DND-41 (cell line): ENCODE data around the gene HMGA1.
A peak's percentile ranks its signal among the peaks of the same experiment; 100 is the strongest.

Experiments used
- ATAC-seq: fragments of 200-7000 bp; cut with Tn5 transposase; 3 replicates; pipeline ENCODE4 v1.9.1; 2021; ENCODE audit warnings: low read depth; ENCODE audit not compliant: insufficient read depth
- DNase-seq: peaks from one replicate; pipeline ENCODE4 v3.0.0-alpha.2; 2020
- H2AFZ ChIP-seq: 2 replicates; pipeline ENCODE4 v1.6.0; 2012; ENCODE audit warnings: low read depth, low read length
- H3K27ac ChIP-seq: 2 replicates; pipeline ENCODE4 v1.5.1; 2012; ENCODE audit warnings: low read length, inconsistent platforms
- H3K27me3 ChIP-seq: fragments of 200-600 bp; sonication (generic); 2 replicates; pipeline ENCODE4 v1.6.0; 2012; ENCODE audit warnings: low read length, mild to moderate bottlenecking, inconsistent platforms; ENCODE audit not compliant: insufficient read depth, poor library complexity
- H3K36me3 ChIP-seq: 2 replicates; pipeline ENCODE4 v1.5.1; 2012; ENCODE audit warnings: low read length, inconsistent platforms; ENCODE audit not compliant: insufficient read depth
- H3K4me1 ChIP-seq: 2 replicates; pipeline ENCODE4 v1.5.1; 2012; ENCODE audit warnings: mild to moderate bottlenecking, low read length; ENCODE audit not compliant: insufficient read depth
- H3K4me2 ChIP-seq: 2 replicates; pipeline ENCODE4 v1.6.0; 2012; ENCODE audit warnings: mild to moderate bottlenecking, moderate library complexity, low read length, inconsistent platforms; ENCODE audit not compliant: insufficient read depth
- H3K4me3 ChIP-seq, 2 experiments: fragments of 200-600 bp in 1 of 2; shearing (Covaris generic) in 1 of 2; 2 replicates each; pipeline ENCODE4 v1.5.1; 2012 to 2016; ENCODE audit warnings: inconsistent platforms in 2 of 2, low read length in 2 of 2, mild to moderate bottlenecking in 2 of 2, low read depth in 1 of 2, moderate library complexity in 1 of 2
- H3K79me2 ChIP-seq: 2 replicates; pipeline ENCODE4 v1.6.0; 2012; ENCODE audit warnings: low read length, inconsistent platforms; ENCODE audit not compliant: insufficient read depth
- H3K9ac ChIP-seq: 2 replicates; pipeline ENCODE4 v1.6.0; 2012; ENCODE audit warnings: low read depth, mild to moderate bottlenecking, inconsistent platforms, low read length, moderate library complexity
- H3K9me3 ChIP-seq: 2 replicates; pipeline ENCODE4 v1.5.1; 2012; ENCODE audit warnings: low read length, moderate library complexity, mild to moderate bottlenecking, inconsistent platforms; ENCODE audit not compliant: insufficient read depth, severe bottlenecking
- H4K20me1 ChIP-seq: 2 replicates; pipeline ENCODE4 v1.6.0; 2012; ENCODE audit warnings: low read length; ENCODE audit not compliant: insufficient read depth
- EZH2 ChIP-seq: IDR thresholded peaks from 3 replicates; pipeline ENCODE4 v1.6.1; 2012; ENCODE audit warnings: borderline replicate concordance, low read depth, mild to moderate bottlenecking, moderate library complexity, low read length, inconsistent platforms; ENCODE audit not compliant: severe bottlenecking
- TF ChIP-seq, protein P1 (sequence below): IDR thresholded peaks from 2 replicates; pipeline ENCODE4 v1.5.1; 2012; ENCODE audit warnings: borderline replicate concordance, low read length, moderate library complexity, mild to moderate bottlenecking; ENCODE audit not compliant: poor library complexity, severe bottlenecking; ENCODE audit errors: extremely low read depth

Gene HMGA1

DNA sequence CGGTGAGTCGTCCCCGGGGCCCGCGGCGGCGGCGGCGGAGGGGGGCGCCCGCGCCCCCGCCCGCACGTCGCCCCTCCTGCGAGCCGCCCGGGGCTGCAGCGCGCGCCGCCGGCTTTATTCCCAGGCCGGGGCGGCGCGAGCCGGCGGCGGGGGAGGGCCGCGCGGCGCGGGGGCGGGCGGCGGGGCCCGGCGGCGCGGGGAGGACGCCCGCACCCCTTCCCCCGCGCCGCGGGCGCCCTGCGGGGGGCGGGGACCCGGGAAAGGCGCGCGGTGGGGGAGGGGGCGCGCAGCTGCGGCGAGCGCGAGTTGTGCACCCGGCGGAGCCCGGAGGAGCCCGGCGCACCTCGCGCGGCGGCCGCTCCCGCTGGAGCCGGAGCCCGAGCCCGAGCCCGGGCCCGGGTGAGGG, 646 bp downstream of the HMGA1 start:
- H3K27ac ChIP-seq = peak overlapping the region; percentile 87
- peak overlapping the region; percentile 92 for H3K4me2 ChIP-seq
- H4K20me1 ChIP-seq = peaks cover 30% of the 10 kb centered on the region
- H3K79me2 ChIP-seq = peaks cover 53% of the 10 kb centered on the region
- TF ChIP-seq, protein P1, sequence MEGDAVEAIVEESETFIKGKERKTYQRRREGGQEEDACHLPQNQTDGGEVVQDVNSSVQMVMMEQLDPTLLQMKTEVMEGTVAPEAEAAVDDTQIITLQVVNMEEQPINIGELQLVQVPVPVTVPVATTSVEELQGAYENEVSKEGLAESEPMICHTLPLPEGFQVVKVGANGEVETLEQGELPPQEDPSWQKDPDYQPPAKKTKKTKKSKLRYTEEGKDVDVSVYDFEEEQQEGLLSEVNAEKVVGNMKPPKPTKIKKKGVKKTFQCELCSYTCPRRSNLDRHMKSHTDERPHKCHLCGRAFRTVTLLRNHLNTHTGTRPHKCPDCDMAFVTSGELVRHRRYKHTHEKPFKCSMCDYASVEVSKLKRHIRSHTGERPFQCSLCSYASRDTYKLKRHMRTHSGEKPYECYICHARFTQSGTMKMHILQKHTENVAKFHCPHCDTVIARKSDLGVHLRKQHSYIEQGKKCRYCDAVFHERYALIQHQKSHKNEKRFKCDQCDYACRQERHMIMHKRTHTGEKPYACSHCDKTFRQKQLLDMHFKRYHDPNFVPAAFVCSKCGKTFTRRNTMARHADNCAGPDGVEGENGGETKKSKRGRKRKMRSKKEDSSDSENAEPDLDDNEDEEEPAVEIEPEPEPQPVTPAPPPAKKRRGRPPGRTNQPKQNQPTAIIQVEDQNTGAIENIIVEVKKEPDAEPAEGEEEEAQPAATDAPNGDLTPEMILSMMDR = no peak
- TF ChIP-seq EZH2 = no peak
- peak overlapping the region; percentile 73 for H2AFZ ChIP-seq
- peak overlapping the region; percentile 72 to 99; a peak in 3 of 4 replicates for H3K4me3 ChIP-seq
- ATAC-seq (peak; percentile 16; the same call in 2 of the 3 replicates), DNase-seq (peak; percentile 62)
- H3K9ac ChIP-seq = peak overlapping the region; percentile 100
- H3K36me3 ChIP-seq = peaks cover 43% of the 10 kb centered on the region
- no peaks in the 10 kb centered on the region for H3K9me3 ChIP-seq
- no peaks in the 10 kb centered on the region for H3K27me3 ChIP-seq
- peaks cover 41% of the 10 kb centered on the region for H3K4me1 ChIP-seq

DNA sequence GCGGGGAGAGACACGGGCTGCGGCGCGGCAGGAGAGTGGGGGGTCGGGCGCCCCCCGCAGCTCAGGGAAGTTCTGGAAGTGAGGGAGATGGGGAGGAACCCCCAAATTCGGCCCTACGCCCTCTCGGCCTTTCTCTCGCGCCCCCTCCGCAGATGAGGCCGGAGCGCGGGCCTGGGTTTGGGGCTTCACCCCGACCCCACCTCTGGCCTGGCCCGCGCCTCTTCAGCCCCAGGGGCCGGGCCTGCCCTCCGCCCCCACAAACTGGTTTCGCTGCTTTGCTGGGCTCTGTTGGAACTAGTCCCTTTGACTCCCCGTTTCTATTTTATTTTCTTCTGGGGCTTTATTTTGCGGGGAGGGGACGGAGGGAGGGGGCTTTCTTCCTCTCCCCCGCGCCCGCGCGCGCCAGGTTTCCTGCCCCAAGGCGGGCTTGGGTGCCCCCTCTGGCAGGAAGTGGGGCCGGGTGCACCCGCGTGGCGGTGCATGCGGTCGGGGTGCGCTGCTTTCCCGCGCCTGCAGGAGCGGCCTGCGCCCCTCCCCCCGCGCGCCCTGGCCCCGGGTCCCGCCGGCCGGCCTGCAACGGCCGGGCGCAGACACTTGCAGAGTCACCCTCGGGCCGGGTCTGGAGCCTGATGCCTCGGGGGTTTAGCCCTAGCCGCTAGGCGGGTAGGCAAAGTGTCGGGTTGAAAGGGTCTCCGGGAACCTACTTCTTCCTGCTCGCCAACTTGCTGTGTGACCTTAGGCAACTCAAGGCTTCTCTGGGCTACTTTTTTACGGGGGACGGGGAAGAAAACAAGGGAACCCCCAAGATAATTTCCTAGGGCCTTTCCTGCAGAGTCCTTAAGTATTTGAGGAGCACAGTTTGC, 1.3 kb downstream of the HMGA1 start:
- TF ChIP-seq EZH2 = no peak
- TF ChIP-seq, protein P1 = peak; percentile 64
- H4K20me1 ChIP-seq = peaks cover 36% of the 10 kb centered on the region
- H2AFZ ChIP-seq = peak overlapping the region; percentile 73
- peak overlapping the region; percentile 72 to 99 for H3K4me3 ChIP-seq
- ATAC-seq = peak; percentile 58
- H3K27me3 ChIP-seq = no peaks in the 10 kb centered on the region
- H3K4me2 ChIP-seq = peak overlapping the region; percentile 81
- peak overlapping the region; percentile 100 for H3K9ac ChIP-seq
- peak; percentile 87 for DNase-seq
- peaks cover 59% of the 10 kb centered on the region for H3K79me2 ChIP-seq
- peaks cover 41% of the 10 kb centered on the region for H3K4me1 ChIP-seq
- peaks cover 49% of the 10 kb centered on the region for H3K36me3 ChIP-seq
- H3K27ac ChIP-seq = peak overlapping the region; percentile 87
- no peaks in the 10 kb centered on the region for H3K9me3 ChIP-seq

DNA sequence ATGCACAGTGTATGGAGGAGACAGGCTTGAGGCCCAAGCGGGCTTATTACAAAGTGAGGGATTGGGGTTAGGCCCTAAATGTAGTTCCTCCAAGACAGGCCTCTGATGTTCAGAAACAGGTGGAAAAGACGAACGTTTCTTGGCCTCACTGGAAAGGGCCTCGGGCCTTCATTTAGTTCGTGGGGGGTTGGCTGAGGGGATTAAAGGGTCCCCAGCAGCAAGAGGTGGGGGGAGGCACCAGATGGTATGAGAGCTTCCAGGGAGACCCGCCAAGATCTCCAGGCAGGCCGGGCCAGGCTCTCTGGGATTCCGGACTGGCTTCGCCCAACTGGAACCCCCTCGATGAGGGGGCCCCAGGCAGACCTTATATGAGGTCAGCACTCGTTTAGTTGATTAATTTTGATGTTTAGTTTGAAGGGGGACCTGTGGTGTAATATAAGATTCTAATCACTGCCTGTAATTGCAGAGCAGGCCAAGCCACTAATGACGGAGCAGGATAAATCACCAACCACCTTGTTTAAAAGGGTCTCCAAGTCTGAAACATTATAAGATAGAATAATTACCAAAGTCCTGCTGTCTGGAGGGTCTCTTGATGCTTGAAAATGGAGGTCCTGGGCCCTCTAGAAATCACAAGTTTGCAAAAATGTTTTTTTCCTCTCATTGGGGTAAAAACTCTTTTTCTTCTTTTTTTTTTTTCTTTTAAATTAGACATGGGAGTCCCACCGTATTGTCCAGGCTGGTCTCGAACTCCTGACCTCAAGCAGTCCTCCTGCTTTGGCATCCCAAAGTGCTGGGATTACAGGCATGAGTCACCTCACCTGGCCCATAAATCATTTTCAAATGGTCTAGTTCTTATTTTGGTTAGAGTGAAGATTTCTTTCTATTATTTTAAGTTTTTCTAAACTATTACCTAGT, 2.2 kb downstream of the HMGA1 start:
- ATAC-seq (peak; percentile 13), DNase-seq (no peak)
- Histone ChIP-seq H3K27ac (peak overlapping the region; percentile 87), H3K4me3 (peak overlapping the region; percentile 72 to 99; a peak in 3 of 4 replicates), H3K36me3 (peaks cover 58% of the 10 kb centered on the region), H3K9ac (peak overlapping the region; percentile 100), H4K20me1 (peaks cover 45% of the 10 kb centered on the region), H3K27me3 (no peaks in the 10 kb centered on the region), H3K79me2 (peaks cover 62% of the 10 kb centered on the region), H3K4me2 (peak overlapping the region; percentile 81), H3K9me3 (no peaks in the 10 kb centered on the region), H2AFZ (peak overlapping the region; percentile 73), H3K4me1 (peaks cover 41% of the 10 kb centered on the region)
- no peak for TF ChIP-seq EZH2
- TF ChIP-seq, protein P1 = no peak
